ENCODE data around the gene MYO15B. TPM values are rescaled to one million over a fixed set of nuclear protein-coding genes. Genes with fewer than 3 reads are reported as not detected.

Gene MYO15B
- polyA plus RNA-seq, 2 donors, result 27.8 to 89.5 TPM

DNA sequence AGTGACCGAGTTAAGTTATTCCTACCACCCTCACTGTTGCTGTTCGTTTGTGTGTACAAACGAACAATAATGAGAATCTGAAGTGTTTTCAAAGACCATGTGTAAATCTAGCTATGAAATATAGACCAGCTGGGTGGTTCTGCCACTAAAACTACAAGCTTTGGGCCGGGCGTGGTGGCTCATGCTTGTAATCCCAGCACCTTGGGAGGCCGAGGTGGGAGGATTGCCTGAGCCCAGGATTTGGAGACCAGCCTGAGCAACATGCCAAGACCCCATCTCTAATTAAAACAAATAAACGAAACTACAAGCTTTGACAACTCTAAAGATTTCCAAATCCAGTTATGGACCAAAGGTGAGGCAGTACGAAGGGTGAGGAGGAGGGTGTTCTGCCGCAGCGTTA, 78.4 kb downstream of the MYO15B start:
- Histone ChIP-seq H3K36me3 (ENCODE audit: control insufficient read depth in 2 of 2, insufficient read depth in 2 of 2, low read length in 1 of 2) (peaks cover 11 to 18% of the 10 kb centered on the region in 2 donors), H3K27me3 (ENCODE audit: control insufficient read depth in 1 of 2, insufficient read depth in 2 of 2, low read length in 2 of 2) (no peaks in the 10 kb centered on the region), H3K27ac (ENCODE audit: low read depth in 2 of 2, low read length in 1 of 2) (no peak overlapping the region), H3K9me3 (ENCODE audit: control insufficient read depth in 2 of 2, insufficient read depth in 1 of 2, low read depth in 1 of 2, low read length in 1 of 2) (no peaks in the 10 kb centered on the region), H3K4me3 (ENCODE audit: low read depth in 1 of 2, low read length in 2 of 2) (peak overlapping the region in 1 of 2 donors; percentile 89), H3K4me1 (ENCODE audit: control insufficient read depth in 2 of 2, insufficient read depth in 2 of 2, low read length in 1 of 2) (peaks cover 0 to 5% of the 10 kb centered on the region in 2 donors)
- 78 to 81% methylated on average over 10 of the region's 10 CpGs for WGBS, 2 donors

DNA sequence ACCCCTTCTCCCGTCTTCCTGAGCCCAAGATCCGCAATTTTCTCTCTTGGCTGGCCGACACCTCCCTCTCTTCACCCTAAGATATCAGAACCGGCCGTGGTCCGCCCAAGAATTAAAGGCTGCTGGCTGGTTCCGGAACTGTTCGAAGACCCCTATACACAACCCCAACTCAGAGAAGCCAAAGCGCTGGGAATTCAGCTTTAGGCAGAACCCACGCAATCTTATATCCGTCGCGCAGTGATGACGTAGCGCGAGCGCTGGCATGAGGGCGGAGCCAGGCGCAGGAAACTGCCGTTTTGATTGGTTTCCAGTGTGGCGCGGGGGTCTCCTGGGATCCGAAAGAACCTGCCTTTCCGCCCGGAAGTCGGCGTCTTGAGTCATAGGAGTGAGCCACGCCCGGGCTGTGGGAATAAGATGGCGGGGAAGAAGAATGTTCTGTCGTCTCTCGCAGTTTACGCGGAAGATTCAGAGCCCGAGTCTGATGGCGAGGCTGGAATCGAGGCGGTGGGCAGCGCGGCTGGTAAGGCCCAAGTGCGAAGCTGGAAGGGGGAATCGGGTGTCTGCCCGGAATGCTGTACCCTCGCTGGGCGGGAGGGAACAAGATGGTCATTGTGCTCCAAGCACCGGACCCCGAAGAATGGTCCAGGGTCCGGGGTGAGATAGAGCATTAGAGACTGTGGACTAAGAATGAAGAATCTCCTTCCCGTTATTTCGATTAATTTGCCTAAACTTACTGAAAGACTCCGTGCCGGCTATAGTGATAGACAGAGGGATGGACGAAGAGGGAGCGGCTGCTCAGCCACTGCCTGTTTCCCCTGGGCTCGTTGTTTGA, 79.6 kb downstream of the MYO15B start, which contains the start of the genes RECQL5 and SAP30BP:
Gene RECQL5 (minus strand): TSS at position 196 of the 832 bp plus-strand sequence. CDS start 597 bp downstream, outside the sequence.
Gene SAP30BP (plus strand): TSS at position 380 of the 832 bp plus-strand sequence. CDS start 35 bp downstream, at position 415.
- Histone ChIP-seq H3K4me1 (ENCODE audit: control insufficient read depth in 2 of 2, insufficient read depth in 2 of 2, low read length in 1 of 2) (peaks cover 0 to 5% of the 10 kb centered on the region in 2 donors), H3K27ac (ENCODE audit: low read depth in 2 of 2, low read length in 1 of 2) (peak within 1 kb of the TSS; percentile 85 to 98), H3K4me3 (ENCODE audit: low read depth in 1 of 2, low read length in 2 of 2) (peak within 1 kb of the TSS; percentile 85 to 89), H3K27me3 (ENCODE audit: control insufficient read depth in 1 of 2, insufficient read depth in 2 of 2, low read length in 2 of 2) (no peaks in the 10 kb centered on the region), H3K9me3 (ENCODE audit: control insufficient read depth in 2 of 2, insufficient read depth in 1 of 2, low read depth in 1 of 2, low read length in 1 of 2) (no peaks in the 10 kb centered on the region), H3K36me3 (ENCODE audit: control insufficient read depth in 2 of 2, insufficient read depth in 2 of 2, low read length in 1 of 2) (peaks cover 8 to 11% of the 10 kb centered on the region in 2 donors)
- WGBS, 2 donors, result 0 to 1% methylated on average over 55 of the region's 55 CpGs

DNA sequence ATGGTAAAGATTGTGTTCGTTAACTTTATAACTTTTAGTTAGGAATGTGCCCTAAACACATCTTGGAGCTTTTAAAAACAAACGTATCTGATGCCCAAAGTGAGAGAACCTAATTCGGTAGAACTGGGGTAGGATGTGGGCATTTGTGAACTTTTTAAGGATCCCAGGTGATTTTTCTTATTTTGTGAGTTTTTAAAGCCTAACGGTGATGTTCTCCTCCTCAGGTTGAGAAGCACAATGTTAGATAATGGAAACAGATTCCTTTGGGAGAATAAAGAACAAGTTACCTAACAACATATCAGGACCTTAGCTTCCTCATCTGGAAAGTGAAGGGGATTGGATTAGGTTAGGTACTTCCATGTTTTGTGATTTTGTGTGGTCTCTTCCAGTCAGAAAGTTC, 80.2 kb downstream of the MYO15B start:
- no peaks in the 10 kb centered on the region for H3K27me3 ChIP-seq (ENCODE audit: control insufficient read depth in 1 of 2, insufficient read depth in 2 of 2, low read length in 2 of 2)
- 6 to 8% methylated on average over 4 of the region's 4 CpGs for WGBS, 2 donors
- peaks cover 0 to 5% of the 10 kb centered on the region in 2 donors for H3K4me1 ChIP-seq (ENCODE audit: control insufficient read depth in 2 of 2, insufficient read depth in 2 of 2, low read length in 1 of 2)
- H3K27ac ChIP-seq (ENCODE audit: low read depth in 2 of 2, low read length in 1 of 2), result peak overlapping the region; percentile 85 to 98
- peaks cover 2 to 5% of the 10 kb centered on the region in 2 donors for H3K36me3 ChIP-seq (ENCODE audit: control insufficient read depth in 2 of 2, insufficient read depth in 2 of 2, low read length in 1 of 2)
- no peaks in the 10 kb centered on the region for H3K9me3 ChIP-seq (ENCODE audit: control insufficient read depth in 2 of 2, insufficient read depth in 1 of 2, low read depth in 1 of 2, low read length in 1 of 2)
- H3K4me3 ChIP-seq (ENCODE audit: low read depth in 1 of 2, low read length in 2 of 2), result peak overlapping the region; percentile 85 to 89

DNA sequence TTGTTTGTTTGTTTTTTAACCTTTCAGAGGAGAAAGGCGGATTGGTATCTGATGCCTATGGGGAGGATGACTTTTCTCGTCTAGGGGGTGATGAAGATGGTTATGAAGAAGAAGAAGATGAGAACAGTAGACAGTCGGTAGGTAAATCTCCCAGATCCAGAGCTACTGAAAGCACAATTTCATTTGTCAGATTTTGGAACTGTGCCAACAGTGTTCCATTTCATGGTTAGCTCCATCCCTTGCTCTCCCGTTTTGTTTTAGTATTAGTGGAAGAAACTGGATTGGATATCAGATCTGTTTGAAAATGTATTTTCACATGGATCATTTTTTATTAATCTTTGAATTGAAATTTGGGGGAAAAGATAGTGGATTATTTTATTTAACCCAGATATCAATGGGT, 80.9 kb downstream of the MYO15B start:
- Histone ChIP-seq H3K4me1 (ENCODE audit: control insufficient read depth in 2 of 2, insufficient read depth in 2 of 2, low read length in 1 of 2) (peaks cover 0 to 5% of the 10 kb centered on the region in 2 donors), H3K27me3 (ENCODE audit: control insufficient read depth in 1 of 2, insufficient read depth in 2 of 2, low read length in 2 of 2) (no peaks in the 10 kb centered on the region), H3K36me3 (ENCODE audit: control insufficient read depth in 2 of 2, insufficient read depth in 2 of 2, low read length in 1 of 2) (peaks cover 5 to 7% of the 10 kb centered on the region in 2 donors), H3K27ac (ENCODE audit: low read depth in 2 of 2, low read length in 1 of 2) (no peak overlapping the region), H3K9me3 (ENCODE audit: control insufficient read depth in 2 of 2, insufficient read depth in 1 of 2, low read depth in 1 of 2, low read length in 1 of 2) (no peaks in the 10 kb centered on the region), H3K4me3 (ENCODE audit: low read depth in 1 of 2, low read length in 2 of 2) (peak overlapping the region in 1 of 2 donors; percentile 89)
- 65% methylated on average over 4 of the region's 4 CpGs for WGBS, 2 donors

DNA sequence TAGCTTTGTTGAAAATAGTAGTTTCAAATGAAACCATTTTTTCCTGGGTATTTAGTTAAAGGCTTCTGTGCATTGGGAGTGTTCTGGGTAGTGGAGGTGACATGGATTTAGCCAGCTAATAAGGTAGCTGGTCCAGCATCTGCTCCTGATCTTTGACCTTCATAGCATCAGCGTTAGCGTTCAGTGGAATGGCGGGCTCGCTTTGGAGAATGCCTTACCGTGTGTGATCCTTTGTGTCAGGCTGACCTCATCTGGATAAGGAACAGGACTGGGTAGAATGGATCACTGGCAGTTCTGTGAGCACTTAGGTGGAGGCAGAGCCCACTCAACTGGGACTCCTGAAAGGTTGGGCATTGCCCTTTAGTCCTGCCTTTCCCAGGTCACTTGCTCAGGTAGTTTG, 83.3 kb downstream of the MYO15B start:
- Histone ChIP-seq H3K9me3 (ENCODE audit: control insufficient read depth in 2 of 2, insufficient read depth in 1 of 2, low read depth in 1 of 2, low read length in 1 of 2) (no peaks in the 10 kb centered on the region), H3K4me3 (ENCODE audit: low read depth in 1 of 2, low read length in 2 of 2) (no peak overlapping the region), H3K27ac (ENCODE audit: low read depth in 2 of 2, low read length in 1 of 2) (no peak overlapping the region), H3K36me3 (ENCODE audit: control insufficient read depth in 2 of 2, insufficient read depth in 2 of 2, low read length in 1 of 2) (peaks cover 5 to 7% of the 10 kb centered on the region in 2 donors), H3K27me3 (ENCODE audit: control insufficient read depth in 1 of 2, insufficient read depth in 2 of 2, low read length in 2 of 2) (no peaks in the 10 kb centered on the region), H3K4me1 (ENCODE audit: control insufficient read depth in 2 of 2, insufficient read depth in 2 of 2, low read length in 1 of 2) (peaks cover 0 to 5% of the 10 kb centered on the region in 2 donors)
- 80 to 83% methylated on average over 5 of the region's 5 CpGs for WGBS, 2 donors

DNA sequence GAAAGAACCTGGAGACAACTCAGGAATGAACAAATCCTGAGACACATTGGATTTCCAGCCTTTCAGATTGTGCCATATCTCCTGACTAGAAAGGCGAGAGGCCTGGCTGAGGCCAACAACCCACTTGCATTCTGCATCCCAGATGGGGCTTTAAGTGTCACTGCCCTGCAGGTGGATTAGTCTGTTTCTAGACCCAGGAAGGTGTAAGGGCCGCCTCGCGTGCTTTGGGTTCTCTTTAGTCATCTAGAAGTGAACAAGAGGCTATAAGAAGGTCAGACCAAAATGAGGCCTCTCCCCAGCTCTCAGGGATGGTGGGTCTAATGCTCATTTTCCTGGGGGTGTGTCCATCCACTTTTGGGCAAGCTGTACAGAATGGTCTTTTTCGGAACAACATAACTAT, 84.4 kb downstream of the MYO15B start:
- Histone ChIP-seq H3K9me3 (ENCODE audit: control insufficient read depth in 2 of 2, insufficient read depth in 1 of 2, low read depth in 1 of 2, low read length in 1 of 2) (no peaks in the 10 kb centered on the region), H3K4me1 (ENCODE audit: control insufficient read depth in 2 of 2, insufficient read depth in 2 of 2, low read length in 1 of 2) (no peaks in the 10 kb centered on the region), H3K4me3 (ENCODE audit: low read depth in 1 of 2, low read length in 2 of 2) (no peak overlapping the region), H3K36me3 (ENCODE audit: control insufficient read depth in 2 of 2, insufficient read depth in 2 of 2, low read length in 1 of 2) (peaks cover 5 to 7% of the 10 kb centered on the region in 2 donors), H3K27me3 (ENCODE audit: control insufficient read depth in 1 of 2, insufficient read depth in 2 of 2, low read length in 2 of 2) (no peaks in the 10 kb centered on the region), H3K27ac (ENCODE audit: low read depth in 2 of 2, low read length in 1 of 2) (no peak overlapping the region)
- WGBS, 2 donors, result 94 to 96% methylated on average over 5 of the region's 5 CpGs

DNA sequence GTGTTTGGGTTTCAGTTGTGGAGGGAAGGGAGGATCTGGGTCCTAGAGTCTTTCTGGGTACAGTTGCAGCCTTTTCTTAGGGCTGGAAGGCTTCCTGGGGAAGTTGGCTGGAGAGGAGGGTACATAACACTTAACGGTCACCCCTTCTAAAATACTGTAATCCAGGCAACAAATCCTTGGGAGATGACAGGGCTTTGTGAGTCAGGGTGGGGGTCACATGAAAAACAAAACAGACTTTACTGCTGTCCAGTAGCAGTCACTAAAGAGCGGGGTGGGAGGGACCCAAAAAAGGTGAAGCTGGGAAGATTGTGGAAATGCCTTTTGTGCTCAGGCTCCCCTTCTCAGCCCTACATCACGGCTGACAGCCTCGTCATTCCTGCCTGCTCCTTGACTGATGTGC, 85.9 kb downstream of the MYO15B start:
- H3K27me3 ChIP-seq (ENCODE audit: control insufficient read depth in 1 of 2, insufficient read depth in 2 of 2, low read length in 2 of 2), result no peaks in the 10 kb centered on the region
- no peak overlapping the region for H3K27ac ChIP-seq (ENCODE audit: low read depth in 2 of 2, low read length in 1 of 2)
- H3K4me1 ChIP-seq (ENCODE audit: control insufficient read depth in 2 of 2, insufficient read depth in 2 of 2, low read length in 1 of 2), result no peaks in the 10 kb centered on the region
- peaks cover 5 to 9% of the 10 kb centered on the region in 2 donors for H3K36me3 ChIP-seq (ENCODE audit: control insufficient read depth in 2 of 2, insufficient read depth in 2 of 2, low read length in 1 of 2)
- no peaks in the 10 kb centered on the region for H3K9me3 ChIP-seq (ENCODE audit: control insufficient read depth in 2 of 2, insufficient read depth in 1 of 2, low read depth in 1 of 2, low read length in 1 of 2)
- 83 to 84% methylated on average over 4 of the region's 4 CpGs for WGBS, 2 donors
- H3K4me3 ChIP-seq (ENCODE audit: low read depth in 1 of 2, low read length in 2 of 2), result no peak overlapping the region

Other genes starting within 250 kb of the MYO15B start
- gene GRB2, start 182.1 kb upstream of the MYO15B start, polyA plus RNA-seq, result 10 to 100 TPM; 23.2 to 36.6 TPM
- gene TMEM94, start 131.2 kb upstream of the MYO15B start, polyA plus RNA-seq, result 10 to 100 TPM; 26.4 to 38.9 TPM
- 10 to 100 TPM in 1 of 2 donors, 1 to 10 TPM in 1; 6.3 to 10.5 TPM for gene CASKIN2, start 72.3 kb upstream of the MYO15B start, polyA plus RNA-seq
- 10 to 100 TPM; 25.1 to 31.5 TPM for gene TSEN54, start 71.3 kb upstream of the MYO15B start, polyA plus RNA-seq
- gene LLGL2, start 62.1 kb upstream of the MYO15B start, polyA plus RNA-seq, result 100 to 1,000 TPM in 1 of 2 donors, 10 to 100 TPM in 1; 71.6 to 139 TPM
- gene SMIM5, start 45.6 kb downstream of the MYO15B start, polyA plus RNA-seq, result 10 to 100 TPM; 33.9 to 37.3 TPM
- gene RECQL5, start 79.4 kb downstream of the MYO15B start, polyA plus RNA-seq, result 100 to 1,000 TPM in 1 of 2 donors, 10 to 100 TPM in 1; 46.9 to 136 TPM
- gene SAP30BP, start 79.5 kb downstream of the MYO15B start, polyA plus RNA-seq, result 10 to 100 TPM; 63.4 to 68.4 TPM
- gene ITGB4, start 133.7 kb downstream of the MYO15B start, polyA plus RNA-seq, result 10 to 100 TPM; 48.4 to 63.2 TPM
- gene GALK1, start 177.4 kb downstream of the MYO15B start, polyA plus RNA-seq, result 10 to 100 TPM; 27.9 to 29.5 TPM
- gene UNK, start 197.0 kb downstream of the MYO15B start, polyA plus RNA-seq, result 10 to 100 TPM; 18.2 to 26.3 TPM

Data from esophagus (tissue), 2 donors.